GM18520 (cell line): ENCODE data around the gene SELE.
"Not testable (repeated sequence)": the region's sequence is repeated elsewhere in the genome, so short reads cannot be mapped to it uniquely, and the experiment has no call there.

ENCODE experiments used
- ATAC-seq: cut with Tn5 transposase; IDR thresholded peaks from one replicate; pipeline ENCODE4 v1.9.1; 2021; ENCODE audit not compliant: unreplicated experiment

The SELE gene

DNA sequence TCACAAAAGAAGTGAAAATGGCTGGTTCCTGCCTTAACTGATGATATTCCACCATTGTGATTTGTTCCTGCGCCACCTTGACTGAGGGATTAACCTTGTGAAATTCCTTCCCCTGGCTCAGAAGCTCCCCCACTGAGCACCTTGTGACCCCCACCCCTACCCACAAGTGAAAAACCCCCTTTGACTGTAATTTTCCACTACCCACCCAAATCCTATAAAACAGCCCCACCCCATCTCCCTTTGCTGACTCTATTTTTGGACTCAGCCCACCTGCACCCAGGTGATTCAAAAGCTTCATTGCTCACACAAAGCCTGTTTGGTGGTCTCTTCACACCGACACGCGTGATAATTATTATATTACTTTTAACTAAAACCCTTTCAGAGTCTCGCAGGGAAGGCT is 45.5 kb downstream of the SELE start:
- ATAC-seq: not testable (repeated sequence)

- ATAC-seq: no peak
Observed at GRCh38 chr1:169683661-169684060, 50.2 kb downstream of the SELE start.

- not testable (repeated sequence) for ATAC-seq
Observed at GRCh38 chr1:169683168-169683567, 50.7 kb downstream of the SELE start.

DNA sequence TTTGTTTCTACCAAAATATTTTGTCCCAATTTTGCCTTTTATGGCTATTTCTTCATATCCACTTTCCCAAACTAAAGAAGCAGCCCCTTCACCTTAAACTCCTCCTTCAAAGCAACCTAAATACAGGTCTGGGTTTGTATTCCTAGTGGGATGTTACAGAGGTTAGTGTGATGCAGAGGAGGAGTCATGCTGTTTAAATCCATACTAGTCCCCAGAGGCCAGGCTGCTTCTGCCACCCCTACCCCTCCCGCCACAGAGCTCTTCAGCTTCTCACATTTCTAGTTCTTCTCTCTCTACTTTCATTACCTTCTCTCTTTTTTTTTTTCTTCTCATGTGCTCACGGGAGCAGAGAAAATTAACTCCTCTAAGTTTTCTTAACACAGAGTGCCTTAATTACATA is 51.8 kb downstream of the SELE start:
- ATAC-seq: no peak

DNA sequence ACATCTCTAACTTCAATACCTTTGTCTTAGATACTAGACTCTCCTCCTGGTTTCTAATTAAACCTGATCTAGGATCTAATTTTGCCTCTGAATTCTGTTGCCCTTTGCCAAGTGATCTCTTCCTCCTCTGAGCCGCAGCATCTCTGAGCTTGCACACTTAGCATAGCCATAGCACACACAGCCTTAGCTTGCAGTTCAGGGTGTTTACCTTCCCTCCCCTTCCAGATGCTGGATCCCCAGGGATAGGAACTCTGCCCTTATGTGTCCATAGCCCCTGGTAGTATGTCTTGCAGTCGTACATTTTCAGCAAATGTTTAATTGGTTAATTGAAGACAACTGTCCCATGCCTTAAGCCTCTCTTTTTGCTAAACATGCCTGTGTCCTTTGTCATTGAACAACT is 52.7 kb downstream of the SELE start:
- ATAC-seq: no peak

DNA sequence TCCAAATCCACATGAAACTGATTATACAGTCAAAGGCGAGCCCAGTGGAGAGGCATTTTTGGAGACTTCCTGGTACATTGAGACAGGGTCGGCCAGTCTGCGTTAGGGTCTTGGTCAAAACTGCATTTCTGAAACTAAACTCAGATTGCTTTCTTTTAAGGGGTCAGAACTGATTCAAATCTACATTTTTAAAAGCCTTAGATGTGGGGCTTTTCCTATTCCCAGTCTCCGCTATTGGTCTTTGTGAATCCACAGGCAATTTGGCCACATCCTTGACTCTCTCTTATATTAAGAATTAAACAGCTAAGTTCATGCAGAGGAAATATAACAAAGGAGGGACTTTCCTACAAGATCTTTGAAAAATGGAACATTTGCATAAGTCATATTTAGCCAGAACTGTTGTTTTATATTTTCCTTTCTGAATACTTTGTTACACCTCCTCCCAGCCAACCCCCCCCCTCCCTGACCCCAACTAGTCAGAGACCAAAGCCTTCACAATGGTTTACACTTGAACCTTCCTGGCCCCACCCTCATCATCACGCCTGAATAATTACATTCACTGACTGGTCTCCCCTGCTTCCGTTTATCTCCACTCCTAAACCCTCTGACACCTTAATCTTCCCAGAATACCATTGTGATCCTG is 53.4 kb downstream of the SELE start:
- ATAC-seq: no peak

DNA sequence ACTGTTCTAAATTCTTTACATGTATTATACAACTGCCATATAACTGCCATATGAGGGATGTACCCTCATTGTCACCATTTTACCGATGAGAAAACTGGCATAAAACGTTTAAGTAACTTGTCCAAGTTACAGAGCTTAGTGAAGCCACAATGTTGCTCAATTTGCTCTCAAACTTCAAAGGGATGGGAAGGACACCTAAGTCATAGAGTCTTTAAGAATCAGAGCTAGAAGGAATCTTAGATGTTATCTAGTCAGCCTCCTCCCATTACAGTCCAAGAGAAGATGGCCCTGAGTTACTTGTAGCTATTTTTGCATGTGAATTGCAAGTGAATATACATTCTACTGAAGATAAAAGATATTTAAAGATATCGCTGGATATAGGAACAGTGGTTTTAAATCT is 54.2 kb downstream of the SELE start:
- ATAC-seq: no peak

DNA sequence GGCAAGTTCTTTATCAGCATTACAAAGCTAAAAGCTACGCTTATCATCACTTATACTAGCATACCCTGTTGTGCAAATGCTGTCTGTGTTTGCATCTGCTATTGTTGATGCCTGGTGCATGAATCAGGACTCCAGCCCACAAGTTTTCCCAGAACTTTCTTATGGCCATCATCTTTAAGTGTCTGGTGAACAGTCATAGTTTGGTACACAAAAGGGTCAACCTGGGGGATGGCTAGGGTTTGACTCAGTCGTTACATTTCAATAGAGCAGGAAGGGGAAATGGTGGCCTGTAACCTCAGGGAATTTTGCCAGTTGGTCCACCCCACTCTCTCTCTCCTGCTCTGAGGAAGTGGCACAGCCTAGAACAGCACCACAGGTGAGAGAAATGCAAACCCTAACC is 57.9 kb downstream of the SELE start:
- ATAC-seq: no peak
